GM18909 (cell line): ENCODE measurements around the gene UBE2Q1.

ENCODE experiments used
- ATAC-seq: cut with Tn5 transposase; IDR thresholded peaks from one replicate; pipeline ENCODE4 v1.9.1; 2021; ENCODE audit warnings: mild to moderate bottlenecking; ENCODE audit not compliant: unreplicated experiment, poor library complexity

The UBE2Q1 gene

GRCh38 chr1:154520333-154520732 lies 38.1 kb downstream of the UBE2Q1 start:
- ATAC-seq = no peak

GRCh38 chr1:154519591-154519991 lies 38.9 kb downstream of the UBE2Q1 start:
- ATAC-seq = no peak

DNA sequence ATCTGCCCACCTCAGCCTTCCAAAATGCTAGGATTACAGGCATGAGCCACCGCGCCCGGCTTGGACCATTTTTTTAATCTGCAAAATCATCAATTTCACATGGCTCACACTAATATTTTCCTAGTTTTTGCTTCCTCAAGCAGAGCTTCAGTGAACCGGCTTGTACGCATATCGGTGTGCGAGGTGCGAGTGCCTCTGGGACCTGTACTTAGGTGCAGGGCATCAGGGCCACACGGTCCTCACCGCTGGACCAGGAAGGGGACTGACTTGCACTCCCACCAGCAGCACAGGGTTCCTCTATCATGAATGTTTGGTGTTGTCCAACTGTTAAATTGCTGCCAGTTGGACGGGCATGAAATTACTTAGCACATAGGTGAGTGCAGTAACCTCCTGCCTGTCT lies 40.8 kb downstream of the UBE2Q1 start:
- ATAC-seq = no peak

- no peak for ATAC-seq
Measured at GRCh38 chr1:154514066-154514553, 44.4 kb downstream of the UBE2Q1 start.

GRCh38 chr1:154512760-154513159 lies 45.7 kb downstream of the UBE2Q1 start:
- ATAC-seq = no peak

DNA sequence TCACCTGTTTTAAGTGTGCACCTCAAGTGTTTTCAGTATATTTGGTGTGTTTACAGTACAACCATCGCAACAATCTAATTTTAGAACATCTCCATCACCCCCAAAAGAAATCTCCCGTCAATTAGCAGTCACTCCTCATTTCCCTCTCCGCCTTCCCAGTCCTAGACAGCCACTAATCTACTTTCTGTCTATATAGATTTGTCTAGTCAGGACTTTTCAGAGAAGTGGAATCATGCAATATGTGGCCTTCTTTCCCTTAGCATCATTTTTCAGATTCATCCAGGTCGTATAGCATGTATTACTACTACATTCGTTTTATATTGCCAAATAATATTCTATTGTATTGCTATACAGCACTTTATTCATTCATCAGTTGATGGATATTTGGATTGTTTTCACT lies 54.6 kb downstream of the UBE2Q1 start:
- ATAC-seq = no peak

DNA sequence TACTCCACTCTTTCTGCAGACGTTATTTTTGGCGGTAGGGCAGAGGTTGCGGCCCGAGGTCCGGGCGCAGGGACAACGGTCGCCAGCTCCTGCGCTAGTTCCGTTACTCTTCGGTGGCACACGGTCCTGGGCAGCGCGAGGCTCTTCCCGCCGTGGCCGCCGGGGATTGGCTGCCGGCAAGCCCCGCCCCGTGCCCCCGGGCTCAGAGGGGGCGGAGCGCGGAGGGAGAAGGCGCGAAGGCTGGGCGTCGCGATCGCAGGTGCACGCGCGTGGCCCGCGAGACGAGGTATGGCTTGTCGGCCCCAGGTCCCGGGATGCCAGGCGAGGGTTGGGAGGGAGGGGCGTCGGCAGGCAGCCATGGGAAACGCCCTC lies 55.7 kb downstream of the UBE2Q1 start:
- no peak for ATAC-seq

DNA sequence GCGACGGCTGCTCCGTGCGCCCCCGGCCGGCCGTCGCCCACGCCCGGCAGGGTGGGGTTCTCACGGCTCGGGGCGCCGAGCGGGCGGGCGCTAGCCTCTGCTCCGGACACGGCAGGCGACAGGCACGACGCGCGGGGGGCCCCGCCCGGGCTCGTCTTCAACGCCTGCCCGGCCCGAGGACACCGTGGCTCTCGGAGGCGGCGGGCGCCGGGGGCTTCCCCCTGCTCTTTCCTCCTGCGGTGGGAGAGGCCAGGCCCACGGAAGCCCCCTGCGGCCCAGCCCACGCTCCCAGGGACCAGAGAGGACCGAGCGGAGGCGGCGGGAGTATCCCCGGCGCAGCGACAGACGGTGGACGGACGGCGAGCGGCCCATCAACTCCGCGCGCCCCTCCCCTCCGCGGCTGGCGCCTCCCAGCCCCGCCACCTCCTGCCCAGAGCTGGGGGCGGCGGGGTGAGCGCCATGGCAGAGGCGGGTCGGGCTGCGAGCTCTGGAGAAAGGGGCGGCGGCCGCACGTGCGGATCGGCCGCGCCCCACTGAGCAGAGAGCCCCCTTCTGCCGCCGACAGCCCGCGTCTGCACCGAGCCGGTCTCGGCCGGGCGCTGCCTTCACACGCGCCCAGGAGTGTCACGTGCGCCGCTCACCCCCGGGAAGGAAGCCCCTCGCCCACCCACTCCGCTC lies 56.3 kb downstream of the UBE2Q1 start, which contains the start of the genes SHE and TDRD10:
TSS of gene SHE (minus strand) at position 347 of the 678 bp plus-strand sequence. CDS start 386 bp downstream, outside the sequence.
TSS of gene TDRD10 (plus strand) at position 154 of the 678 bp plus-strand sequence. CDS start 4,685 bp downstream, outside the sequence.
- ATAC-seq = no peak

DNA sequence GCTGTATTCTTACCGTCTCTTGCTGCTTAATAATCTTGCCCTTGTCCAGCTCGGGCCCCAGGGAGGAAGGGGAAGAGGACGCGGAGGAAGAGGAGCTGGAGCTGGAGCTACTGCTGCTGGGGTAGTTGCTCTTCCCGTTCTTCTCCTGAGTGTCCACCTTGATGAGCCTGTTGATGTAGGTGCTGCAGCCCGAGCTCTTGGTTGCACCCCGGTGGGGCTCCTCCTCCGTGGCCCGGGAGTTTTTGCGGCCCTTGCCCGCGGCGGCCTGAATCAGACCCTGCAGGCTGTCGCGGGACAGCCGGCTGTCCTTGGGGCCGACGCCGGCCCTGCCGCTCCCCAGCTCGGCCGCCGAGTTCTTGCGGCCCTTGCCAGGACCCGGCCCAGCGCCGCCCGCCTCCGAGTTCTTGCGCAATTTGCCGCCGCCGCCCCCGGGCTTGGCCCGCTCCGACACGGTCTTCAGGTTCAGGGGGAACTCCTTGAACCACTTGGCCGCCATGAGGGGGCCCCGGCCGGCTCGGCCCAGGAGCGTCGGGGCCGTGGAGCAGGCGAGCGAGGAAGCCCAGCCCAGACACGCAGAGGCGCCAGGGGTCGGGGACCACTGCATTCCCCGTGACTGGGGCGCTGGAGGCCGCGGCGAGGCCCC lies 56.9 kb downstream of the UBE2Q1 start:
- ATAC-seq = no peak

- no peak for ATAC-seq
Measured at GRCh38 chr1:154500533-154500932, 57.9 kb downstream of the UBE2Q1 start.

DNA sequence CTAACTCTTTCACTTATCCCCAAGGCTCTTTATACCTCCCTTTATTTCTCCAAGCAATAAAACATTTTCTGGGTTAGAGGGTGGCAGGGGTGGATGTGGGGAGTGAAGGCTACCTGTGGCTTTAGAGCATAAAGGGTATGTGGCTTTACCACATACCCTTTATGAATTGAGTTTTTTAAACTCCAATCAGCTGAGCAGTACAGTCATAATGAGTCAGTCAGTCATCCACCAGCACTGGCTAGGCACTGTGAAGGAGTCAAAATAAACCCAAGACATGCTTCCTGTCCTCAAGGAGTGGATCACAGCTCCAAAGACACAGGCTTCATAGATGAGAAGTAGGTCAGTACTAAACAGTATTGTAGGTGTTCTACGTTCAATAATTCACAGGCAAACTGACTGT lies 59.0 kb downstream of the UBE2Q1 start:
- ATAC-seq = no peak
